ENCODE results near the gene CAMTA1.

- no peak for TF ChIP-seq POLR2A (IDR thresholded peaks at IDR 0.05; ENCODE audit: low read length)
- no peak for TF ChIP-seq GATA1 (IDR thresholded peaks at IDR 0.05; ENCODE audit: low read depth, low read length)
These were observed 570.4 kb downstream of the CAMTA1 start for GRCh38 chr1:7355646-7356045.

All from erythroblast (primary cell).